Skeletal muscle tissue (tissue), 4 donors: ENCODE measurements around the gene THY1. TPM values are rescaled to one million over a fixed set of nuclear protein-coding genes. Genes with fewer than 3 reads are reported as not detected.
"Not testable (repeated sequence)": the region's sequence is repeated elsewhere in the genome, so short reads cannot be mapped to it uniquely, and the experiment has no call there.

Experiments
- H3K27ac ChIP-seq: one replicate; pipeline ENCODE4 v1.7.0; 2013; ENCODE audit warnings: mild to moderate bottlenecking, low read depth, low read length, inconsistent platforms
- H3K27me3 ChIP-seq, 3 donors: one replicate each; pipeline ENCODE4 v1.7.0; 2013; ENCODE audit warnings: low read length in 3 of 3; ENCODE audit not compliant: control insufficient read depth in 3 of 3, insufficient read depth in 3 of 3
- H3K36me3 ChIP-seq, 3 donors: one replicate each; pipeline ENCODE4 v1.7.0; 2013; ENCODE audit warnings: low read length in 3 of 3; ENCODE audit not compliant: control insufficient read depth in 3 of 3, insufficient read depth in 3 of 3
- H3K4me1 ChIP-seq, 3 donors: one replicate each; pipeline ENCODE4 v1.7.0; 2013; ENCODE audit warnings: low read length in 3 of 3, mild to moderate bottlenecking in 3 of 3; ENCODE audit not compliant: control insufficient read depth in 3 of 3, insufficient read depth in 3 of 3
- H3K4me3 ChIP-seq, 3 donors: one replicate each; pipeline ENCODE4 v1.7.0; 2013; ENCODE audit warnings: low read length in 3 of 3
- H3K9ac ChIP-seq, 3 donors: one replicate each; pipeline ENCODE4 v1.7.0; 2013; ENCODE audit warnings: low read length in 3 of 3, mild to moderate bottlenecking in 3 of 3, moderate library complexity in 2 of 3, low read depth in 1 of 3
- H3K9me3 ChIP-seq, 3 donors: one replicate each; pipeline ENCODE4 v1.7.0; 2013; ENCODE audit warnings: low read length in 3 of 3; ENCODE audit not compliant: control insufficient read depth in 3 of 3
- total RNA-seq: library from RNA; depleted of rRNA; stranded (reverse); fragments of >200 nt; gene quantifications from one replicate; pipeline ENCODE4 v1.2.3, GENCODE V29; 2014
- donor health status: Osteomylitis.

The THY1 gene
- total RNA-seq, 1 donor from 2014 or later = 19.8 TPM

DNA sequence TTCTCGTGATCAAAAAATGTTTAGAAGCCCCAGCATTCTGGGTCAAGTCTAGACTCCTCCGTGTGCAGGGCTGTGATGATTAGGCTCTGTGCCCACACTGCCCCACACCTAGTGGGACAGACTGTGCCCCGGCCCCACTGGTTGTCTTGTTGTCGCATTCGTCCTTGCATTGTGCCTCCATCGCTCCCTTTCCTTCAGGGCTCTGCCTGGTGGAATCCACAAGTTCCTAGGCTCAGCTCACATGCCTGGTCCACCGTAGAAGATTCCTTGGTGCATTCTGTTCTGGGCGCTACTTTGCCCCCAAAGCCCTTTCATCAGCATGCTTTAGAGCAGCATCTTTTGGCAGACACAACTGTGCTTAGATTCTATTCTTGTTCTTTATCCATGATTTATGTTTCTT, 23.5 kb upstream of the THY1 start:
- no peak overlapping the region for H3K9ac ChIP-seq
- peaks cover 5 to 8% (median 5%) of the 10 kb centered on the region in 3 donors for H3K4me1 ChIP-seq
- no peaks in the 10 kb centered on the region for H3K36me3 ChIP-seq
- H3K9me3 ChIP-seq = no peaks in the 10 kb centered on the region
- H3K4me3 ChIP-seq = no peak overlapping the region
- peak overlapping the region; percentile 68 for H3K27ac ChIP-seq
- no peaks in the 10 kb centered on the region for H3K27me3 ChIP-seq

DNA sequence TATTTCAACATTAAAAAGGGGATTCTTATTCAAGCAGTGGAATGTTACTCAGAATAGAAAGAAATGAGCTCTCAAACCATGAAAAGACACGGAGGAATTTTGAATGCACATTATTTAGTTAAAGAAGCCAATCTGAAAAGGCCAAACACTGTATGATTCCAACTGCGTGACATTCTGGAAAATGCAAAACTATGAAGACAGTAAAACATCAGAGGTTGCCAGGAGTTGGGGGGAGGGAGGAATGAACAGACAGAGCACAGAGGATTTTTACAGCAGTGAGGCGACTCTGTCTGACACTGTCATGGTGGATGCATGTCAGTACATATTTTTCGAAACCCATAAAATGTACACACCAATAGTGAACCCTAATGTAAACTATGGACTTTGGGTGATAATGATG, 22.9 kb upstream of the THY1 start:
- Histone ChIP-seq H3K9ac (no peak overlapping the region), H3K27ac (peak overlapping the region; percentile 68)

DNA sequence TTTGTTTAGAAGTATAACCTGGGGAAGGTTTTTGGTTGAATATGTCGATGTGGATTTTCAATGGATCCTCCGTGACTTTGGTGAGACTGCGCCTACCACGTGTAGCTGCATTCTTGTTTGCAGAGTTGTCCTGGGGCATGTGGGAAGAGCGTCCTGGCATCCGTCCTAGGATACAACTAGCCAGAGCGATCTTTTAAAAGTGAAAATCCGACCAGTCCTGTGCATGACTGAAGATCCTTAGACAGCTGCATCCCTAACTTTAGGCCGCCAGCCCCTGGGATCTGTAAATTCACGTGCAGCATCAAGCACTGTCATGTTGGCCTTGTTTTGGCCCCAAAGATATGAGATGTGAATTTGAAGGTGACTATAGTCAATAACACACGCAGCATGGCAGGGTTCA, 22.4 kb upstream of the THY1 start:
- Histone ChIP-seq H3K27ac (peak overlapping the region; percentile 49), H3K27me3 (no peaks in the 10 kb centered on the region), H3K36me3 (no peaks in the 10 kb centered on the region), H3K4me3 (no peak overlapping the region), H3K4me1 (peaks cover 5 to 8% (median 5%) of the 10 kb centered on the region in 3 donors), H3K9ac (no peak overlapping the region), H3K9me3 (no peaks in the 10 kb centered on the region)

More for the DNA sequence above, 22.9 kb upstream of the THY1 start:
- Histone ChIP-seq H3K9me3 (no peaks in the 10 kb centered on the region), H3K27me3 (no peaks in the 10 kb centered on the region), H3K4me3 (no peak overlapping the region), H3K36me3 (no peaks in the 10 kb centered on the region), H3K4me1 (peaks cover 5 to 8% (median 5%) of the 10 kb centered on the region in 3 donors)

DNA sequence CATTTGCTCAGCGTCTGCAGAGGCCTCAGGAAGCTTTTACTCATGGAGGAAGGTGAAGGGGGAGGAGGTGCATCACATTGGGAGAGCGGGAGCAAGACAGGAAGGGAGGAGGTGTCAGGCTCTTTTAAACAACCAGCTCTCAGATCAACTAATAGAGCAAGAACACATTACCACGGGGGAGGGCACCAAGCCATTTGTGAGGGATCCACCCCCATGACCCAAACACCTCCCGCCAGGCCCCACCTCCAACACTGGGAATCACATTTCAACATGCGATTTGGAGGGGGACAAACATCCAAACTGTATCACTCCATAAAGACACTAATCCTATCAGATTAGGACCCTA, 18.9 kb upstream of the THY1 start:
- Histone ChIP-seq H3K36me3 (no peaks in the 10 kb centered on the region), H3K4me1 (peaks cover 3% of the 10 kb centered on the region in 3 donors), H3K9me3 (no peaks in the 10 kb centered on the region), H3K4me3 (no peak overlapping the region), H3K9ac (no peak overlapping the region), H3K27ac (no peak overlapping the region), H3K27me3 (no peaks in the 10 kb centered on the region)

DNA sequence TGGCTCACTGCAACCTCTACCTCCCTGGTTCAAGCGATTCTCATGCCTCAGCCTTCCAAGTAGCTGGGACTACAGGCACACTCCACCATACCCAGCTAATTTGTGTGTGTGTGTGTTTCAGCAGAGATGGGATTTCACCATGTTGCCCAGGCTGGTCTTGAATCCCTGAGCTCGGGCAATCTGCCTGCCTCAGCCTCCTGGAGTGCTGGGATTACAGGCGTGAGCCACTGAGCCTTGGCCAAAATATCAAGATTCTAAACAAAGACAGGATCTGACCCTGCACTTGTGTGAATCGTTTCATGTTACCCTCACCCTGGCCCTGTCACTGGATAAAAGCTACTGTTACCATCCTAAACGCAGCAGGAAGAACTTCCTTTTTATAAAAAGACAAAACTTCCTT, 15.6 kb upstream of the THY1 start:
- Histone ChIP-seq H3K4me3 (no peak overlapping the region), H3K4me1 (no peaks in the 10 kb centered on the region), H3K9ac (no peak overlapping the region), H3K9me3 (no peaks in the 10 kb centered on the region), H3K27me3 (no peaks in the 10 kb centered on the region), H3K36me3 (no peaks in the 10 kb centered on the region), H3K27ac (no peak overlapping the region)

DNA sequence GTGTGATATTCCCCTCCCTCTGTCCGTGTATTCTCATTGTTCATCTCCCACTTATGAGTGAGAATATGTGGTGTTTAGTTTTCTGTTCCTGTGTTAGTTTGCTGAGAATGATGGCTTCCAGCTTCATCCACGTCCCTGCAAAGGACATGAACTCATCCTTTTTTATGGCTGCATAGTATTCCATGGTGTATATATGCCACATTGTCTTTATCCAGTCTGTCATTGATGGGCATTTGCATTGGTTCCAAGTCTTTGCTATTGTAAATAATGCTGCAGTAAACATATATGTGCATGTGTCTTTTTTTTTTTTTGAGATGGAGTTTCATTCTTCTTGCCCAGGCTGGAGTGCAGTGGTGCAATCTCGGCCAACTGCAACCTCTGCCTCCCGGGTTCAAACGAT, 14.5 kb upstream of the THY1 start:
- H3K36me3 ChIP-seq, H3K9me3 ChIP-seq, H3K27ac ChIP-seq, H3K4me1 ChIP-seq, H3K4me3 ChIP-seq, H3K27me3 ChIP-seq, H3K9ac ChIP-seq: not testable (repeated sequence)

DNA sequence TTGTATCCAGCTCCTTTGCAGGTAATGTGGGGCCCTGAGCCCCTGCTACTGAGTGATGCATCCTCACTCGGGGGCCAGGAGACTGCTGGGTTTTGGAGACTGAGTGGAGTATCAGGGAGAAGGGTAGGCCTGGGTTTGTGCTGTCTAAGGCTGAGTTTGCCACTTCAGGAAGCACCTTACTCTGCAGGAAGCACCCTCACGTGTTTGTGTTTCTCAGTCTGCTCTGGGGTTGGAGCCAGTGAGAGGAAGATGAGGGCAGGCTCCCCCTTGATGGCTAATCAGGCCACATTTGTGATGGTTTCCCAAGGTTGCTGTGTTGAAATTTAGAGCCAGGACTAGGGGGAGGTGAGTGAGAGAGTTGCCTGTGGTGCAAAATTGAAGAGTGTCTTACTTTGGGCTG, 13.7 kb upstream of the THY1 start:
- H3K4me3 ChIP-seq = no peak overlapping the region
- no peaks in the 10 kb centered on the region for H3K9me3 ChIP-seq
- H3K9ac ChIP-seq = no peak overlapping the region
- no peak overlapping the region for H3K27ac ChIP-seq
- peaks cover 0 to 14% (median 3%) of the 10 kb centered on the region in 3 donors for H3K27me3 ChIP-seq
- H3K36me3 ChIP-seq = no peaks in the 10 kb centered on the region
- peaks cover 5 to 14% (median 12%) of the 10 kb centered on the region in 3 donors for H3K4me1 ChIP-seq

DNA sequence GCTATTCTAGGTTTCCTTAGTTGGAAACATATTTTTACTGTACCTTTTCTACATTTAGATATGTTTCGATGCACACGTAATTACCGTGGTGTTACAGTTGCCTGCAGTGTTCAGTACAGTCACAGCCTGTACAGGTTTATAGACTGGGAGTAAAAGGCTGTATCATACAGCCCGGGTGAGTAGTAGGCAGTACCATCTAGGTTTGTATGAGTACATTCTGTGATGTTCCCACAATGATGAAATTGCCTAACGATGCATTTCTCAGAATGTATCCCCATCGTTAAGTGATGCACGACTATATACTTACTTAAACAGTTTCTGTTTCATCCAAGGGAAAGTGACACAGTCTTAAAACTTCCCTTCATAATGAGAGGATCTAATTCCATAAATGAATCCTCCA, 13.1 kb upstream of the THY1 start:
- H3K4me3 ChIP-seq = no peak overlapping the region
- H3K36me3 ChIP-seq = no peaks in the 10 kb centered on the region
- peaks cover 1 to 17% (median 9%) of the 10 kb centered on the region in 3 donors for H3K27me3 ChIP-seq
- no peak overlapping the region for H3K9ac ChIP-seq
- H3K9me3 ChIP-seq = no peaks in the 10 kb centered on the region
- H3K4me1 ChIP-seq = peaks cover 5 to 14% (median 12%) of the 10 kb centered on the region in 3 donors
- no peak overlapping the region for H3K27ac ChIP-seq

DNA sequence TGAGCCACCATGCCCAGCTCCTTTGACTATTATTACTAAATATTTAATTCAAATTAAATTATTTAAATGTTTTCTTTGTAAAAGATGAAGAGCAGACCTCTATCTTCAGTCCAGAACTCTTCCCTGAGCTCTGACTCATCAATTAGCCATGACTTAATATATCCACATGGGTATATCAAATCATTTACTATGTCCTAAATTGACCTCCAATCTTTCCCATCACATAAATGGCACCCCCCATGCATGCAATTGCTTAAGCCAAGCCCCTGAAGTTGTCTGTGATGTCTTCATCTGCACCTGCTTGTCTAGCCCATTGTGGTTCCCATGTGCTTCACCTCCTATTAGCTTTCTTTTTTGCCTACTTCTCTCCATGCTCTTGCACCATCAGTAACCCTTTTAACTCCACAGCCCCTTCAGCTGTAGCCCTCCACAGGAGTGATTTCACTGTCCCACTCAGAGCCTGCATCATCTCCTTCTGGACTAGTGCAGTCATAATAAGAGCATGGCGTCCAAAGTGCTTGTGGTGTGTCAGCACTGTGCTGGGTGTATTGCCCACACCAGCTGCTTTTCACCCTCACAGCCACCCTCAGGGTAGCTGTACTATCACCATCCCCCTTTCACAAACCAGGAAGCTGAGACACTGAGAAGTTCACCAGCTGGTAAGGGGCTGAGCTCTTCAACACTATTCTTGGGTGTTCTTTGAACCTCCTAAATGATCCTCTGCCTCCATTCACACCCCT, 11.8 kb upstream of the THY1 start:
- H3K27me3 ChIP-seq = peaks cover 7 to 29% (median 18%) of the 10 kb centered on the region in 3 donors
- no peaks in the 10 kb centered on the region for H3K9me3 ChIP-seq
- no peak overlapping the region for H3K4me3 ChIP-seq
- H3K27ac ChIP-seq = no peak overlapping the region
- peaks cover 5 to 14% (median 12%) of the 10 kb centered on the region in 3 donors for H3K4me1 ChIP-seq
- H3K9ac ChIP-seq = no peak overlapping the region
- no peaks in the 10 kb centered on the region for H3K36me3 ChIP-seq

DNA sequence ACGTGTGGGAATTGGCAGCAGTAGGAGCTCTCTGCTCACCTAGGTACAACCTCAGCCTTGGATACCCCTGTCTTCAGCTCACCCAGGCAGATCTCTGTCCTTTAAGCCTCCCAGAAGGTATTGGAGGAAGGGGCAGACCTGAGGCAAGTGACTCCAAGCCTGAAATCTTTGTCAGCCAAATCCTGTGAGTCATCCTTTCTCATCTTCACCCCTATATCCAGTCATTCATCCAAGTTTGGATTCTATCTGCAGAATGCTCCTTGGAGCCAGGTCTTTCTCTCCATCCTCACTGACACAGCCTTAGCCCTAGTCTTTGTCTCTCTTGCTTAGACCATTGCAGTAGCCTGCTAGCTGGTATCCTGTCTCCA, 10.4 kb upstream of the THY1 start:
- H3K27me3 ChIP-seq = peaks cover 13 to 36% (median 22%) of the 10 kb centered on the region in 3 donors
- H3K27ac ChIP-seq = no peak overlapping the region
- H3K9me3 ChIP-seq = peaks cover 0 to 3% (median 0%) of the 10 kb centered on the region in 3 donors
- peak overlapping the region in 1 of 3 donors; percentile 25 for H3K9ac ChIP-seq
- H3K36me3 ChIP-seq = no peaks in the 10 kb centered on the region
- peaks cover 5 to 14% (median 12%) of the 10 kb centered on the region in 3 donors for H3K4me1 ChIP-seq
- H3K4me3 ChIP-seq = no peak overlapping the region
